Forelimb muscle (tissue), 1 donor: ENCODE results near the gene MIF4GD. TPM values are rescaled to one million over a fixed set of nuclear protein-coding genes. Genes with fewer than 3 reads are reported as not detected.

Source experiments
- DNase-seq: peaks from one replicate; pipeline ENCODE4 v3.0.0-alpha.2; 2013; ENCODE audit warnings: low read depth
- polyA plus RNA-seq: library from polyadenylated mRNA; unstranded; fragments of 120-200 nt; gene quantifications from one replicate; pipeline ENCODE4 v1.2.1, GENCODE V29; 2013; ENCODE audit not compliant: insufficient read length

The MIF4GD gene
- polyA plus RNA-seq, 1 donor: 15.1 TPM

DNA sequence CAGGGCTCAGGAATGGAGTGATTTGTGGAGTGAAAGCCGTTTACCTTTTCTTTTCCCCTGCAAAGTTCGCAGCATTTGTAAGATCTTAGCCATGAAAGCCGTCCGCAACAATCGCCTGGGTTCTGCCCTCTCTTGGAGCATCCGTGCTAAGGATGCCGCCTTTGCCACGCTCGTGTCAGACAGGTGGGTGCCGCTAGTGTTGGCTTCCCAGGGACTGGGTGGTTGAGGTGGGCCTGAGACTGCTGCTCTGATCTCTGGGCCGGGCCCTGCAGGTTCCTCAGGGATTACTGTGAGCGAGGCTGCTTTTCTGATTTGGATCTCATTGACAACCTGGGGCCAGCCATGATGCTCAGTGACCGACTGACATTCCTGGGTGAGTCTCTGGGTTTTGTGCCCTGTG lies 38.2 kb downstream of the MIF4GD start:
- DNase-seq: no peak

DNA sequence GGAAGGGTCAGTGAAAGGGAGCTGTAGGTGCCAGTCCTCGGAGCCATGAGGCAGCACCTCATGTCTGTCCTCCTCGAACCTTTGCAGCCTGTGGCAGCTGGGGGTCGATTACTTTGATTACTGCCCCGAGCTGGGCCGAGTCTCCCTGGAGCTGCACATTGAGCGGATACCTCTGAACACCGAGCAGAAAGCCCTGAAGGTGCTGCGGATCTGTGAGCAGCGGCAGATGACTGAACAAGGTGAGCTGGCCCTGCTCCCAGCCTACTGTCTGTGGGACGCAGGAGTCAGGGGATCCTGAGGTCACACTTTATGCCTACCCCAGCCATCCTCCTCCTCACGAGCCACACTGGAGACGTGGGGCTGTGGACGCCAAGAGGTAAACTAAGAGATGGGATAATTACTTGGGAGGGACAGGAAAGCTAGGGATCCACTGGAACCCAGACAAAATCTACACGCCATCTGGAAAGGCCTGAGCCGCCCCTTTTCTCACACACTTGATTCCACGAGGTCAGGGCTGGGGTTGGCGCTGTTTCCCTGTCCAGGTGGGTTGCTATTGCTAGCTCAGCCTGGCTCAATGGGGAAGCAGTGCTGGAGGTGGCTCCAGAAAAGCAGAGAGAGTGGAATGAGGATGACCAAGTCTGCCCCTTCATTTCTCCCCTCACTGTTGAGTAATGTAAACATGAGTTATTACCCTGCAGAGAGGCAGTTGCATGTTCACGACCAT lies 39.1 kb downstream of the MIF4GD start:
- no peak for DNase-seq

DNA sequence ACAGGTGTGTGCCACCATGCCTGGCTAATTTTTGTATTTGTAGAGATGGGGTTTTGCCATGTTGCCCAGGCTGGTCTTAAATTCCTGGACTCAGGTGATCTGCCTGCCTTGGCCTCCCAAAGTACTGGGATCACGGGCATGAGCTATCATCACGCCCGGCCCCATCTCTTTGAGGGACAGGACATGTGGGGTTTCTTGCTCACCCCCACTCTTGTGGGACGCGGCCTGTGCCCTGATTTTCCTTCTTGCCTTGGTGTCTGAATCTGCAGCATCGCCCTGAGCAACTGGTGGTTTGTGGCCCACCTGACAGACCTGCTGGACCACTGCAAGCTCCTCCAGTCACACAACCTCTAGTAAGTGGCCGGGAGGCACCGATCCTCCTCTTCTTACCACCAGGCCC lies 40.0 kb downstream of the MIF4GD start:
- no peak for DNase-seq

DNA sequence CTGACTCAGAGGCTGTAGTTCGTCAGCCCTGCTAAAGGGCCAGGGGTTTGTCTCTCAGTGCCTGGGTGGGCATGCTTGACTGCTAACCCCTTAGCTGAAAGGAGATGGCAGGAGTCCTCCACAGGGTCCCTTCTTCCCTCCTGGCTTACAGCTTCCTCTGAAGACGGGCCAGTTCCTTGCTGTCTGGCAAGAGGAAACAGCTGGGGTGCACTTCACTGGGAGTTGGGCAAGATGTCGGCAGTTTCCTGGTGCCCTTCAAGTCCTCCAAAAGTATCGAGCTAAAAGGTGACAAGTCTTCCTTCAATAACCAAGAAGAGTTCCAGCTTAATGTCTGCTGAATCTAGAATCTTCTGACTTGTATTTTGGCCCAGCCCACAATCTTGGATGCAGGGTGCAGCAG lies 42.2 kb downstream of the MIF4GD start:
- DNase-seq: no peak

DNA sequence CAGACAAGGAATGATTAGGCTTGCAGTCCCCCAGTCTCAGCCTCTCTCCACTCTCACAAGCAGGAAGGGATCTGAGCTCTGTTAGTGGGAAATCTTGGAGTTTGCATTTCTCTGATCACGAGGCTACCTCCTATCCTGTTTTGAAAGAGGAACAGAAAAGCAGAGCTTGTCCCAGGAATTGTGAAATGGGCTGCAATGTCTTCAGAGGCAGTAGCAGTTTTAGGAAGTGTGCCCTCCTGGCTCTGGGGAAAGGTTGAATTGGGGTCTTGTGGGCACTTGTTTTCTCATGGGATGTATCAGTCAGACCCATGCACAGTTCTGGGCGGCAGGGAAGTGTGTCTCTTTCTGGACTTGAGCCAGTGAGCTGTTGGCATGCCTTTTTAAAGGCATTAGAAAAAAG lies 42.7 kb downstream of the MIF4GD start:
- DNase-seq: no peak

DNA sequence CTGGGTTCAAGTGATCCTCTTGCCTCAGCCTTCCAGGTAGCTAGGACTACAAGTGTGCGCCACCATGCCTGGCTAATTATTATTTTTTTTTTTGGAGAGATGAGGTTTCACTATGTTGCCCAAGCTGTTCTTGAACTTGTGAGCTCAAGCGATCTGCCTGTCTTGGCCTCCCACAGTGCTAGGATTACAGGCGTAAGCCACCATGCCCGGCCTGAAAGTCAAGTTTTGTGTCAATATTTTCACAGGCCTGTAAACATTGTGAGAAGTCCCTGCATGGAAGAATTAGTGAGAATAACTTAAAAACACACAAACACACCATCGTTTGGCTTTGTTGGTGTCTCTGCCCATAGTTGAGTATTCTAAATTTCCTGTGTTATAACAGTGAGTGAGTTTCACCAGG lies 43.3 kb downstream of the MIF4GD start:
- no peak for DNase-seq

DNA sequence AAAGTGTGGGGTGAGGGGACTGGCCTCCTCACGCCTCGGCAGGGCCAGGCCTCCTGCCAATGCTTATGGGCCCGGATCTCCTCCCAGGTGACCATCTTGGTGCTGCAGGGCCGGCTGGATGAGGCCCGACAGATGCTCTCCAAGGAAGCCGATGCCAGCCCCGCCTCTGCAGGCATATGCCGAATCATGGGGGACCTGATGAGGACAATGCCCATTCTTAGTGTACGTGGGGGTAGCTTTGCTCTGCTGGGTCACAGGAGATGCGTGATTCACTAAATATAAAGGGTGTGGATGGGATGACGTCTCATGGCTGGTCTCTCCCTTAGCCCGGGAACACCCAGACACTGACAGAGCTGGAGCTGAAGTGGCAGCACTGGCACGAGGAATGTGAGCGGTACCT lies 46.0 kb downstream of the MIF4GD start:
- no peak for DNase-seq

DNA sequence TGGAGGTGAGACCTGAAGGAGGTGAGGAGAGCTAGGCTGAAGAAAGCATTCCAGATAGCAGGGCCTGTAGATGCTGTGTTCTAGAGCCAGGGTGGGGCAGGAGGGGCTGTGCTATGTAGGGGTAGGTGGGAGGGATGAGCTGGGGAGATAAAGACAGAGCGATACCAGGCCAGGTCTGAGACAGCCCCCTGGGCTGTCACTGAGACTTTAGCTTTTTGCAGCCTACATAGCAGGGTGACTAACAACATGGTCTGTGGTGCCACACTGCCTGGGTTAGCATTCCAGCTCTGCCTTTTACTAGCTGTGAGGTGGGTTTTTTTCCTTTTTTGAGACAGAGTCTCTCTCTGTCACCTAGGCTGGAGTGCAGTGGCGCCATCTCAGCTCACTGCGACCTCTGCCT lies 51.2 kb downstream of the MIF4GD start:
- DNase-seq: no peak

DNA sequence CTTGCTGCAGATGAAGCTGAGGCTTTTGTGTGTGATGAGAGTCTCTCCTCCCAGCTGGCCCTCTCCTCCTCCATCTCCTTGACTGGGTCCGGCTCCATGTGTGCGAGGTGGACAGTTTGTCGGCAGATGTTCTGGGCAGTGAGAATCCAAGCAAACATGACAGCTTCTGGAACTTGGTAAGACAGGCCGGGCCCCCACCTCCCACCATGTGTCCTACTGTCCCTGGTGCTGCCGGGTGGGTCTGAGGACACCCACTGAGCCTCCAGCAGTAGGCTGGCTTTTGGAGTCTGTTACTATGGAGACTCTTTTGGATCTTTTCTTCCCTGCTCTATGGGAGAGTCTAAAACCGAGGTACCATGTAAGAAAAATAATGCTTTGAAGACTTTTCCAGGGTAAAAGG lies 52.9 kb downstream of the MIF4GD start:
- DNase-seq: no peak

Other genes starting within 250 kb of the MIF4GD start
- gene ATP5PD, start 224.3 kb downstream of the MIF4GD start, polyA plus RNA-seq: 249 TPM
- gene KCTD2, start 224.0 kb downstream of the MIF4GD start, polyA plus RNA-seq: 20.5 TPM
- 6.9 TPM for gene SLC16A5, start 183.3 kb downstream of the MIF4GD start, polyA plus RNA-seq
- gene ARMC7, start 161.3 kb downstream of the MIF4GD start, polyA plus RNA-seq: 6.5 TPM
- 41.0 TPM for gene NT5C, start 139.5 kb downstream of the MIF4GD start, polyA plus RNA-seq
- 283 TPM for gene JPT1, start 116.7 kb downstream of the MIF4GD start, polyA plus RNA-seq
- 334 TPM for gene SUMO2, start 88.3 kb downstream of the MIF4GD start, polyA plus RNA-seq
- gene NUP85, start 65.6 kb downstream of the MIF4GD start, polyA plus RNA-seq: 34.4 TPM
- 29.9 TPM for gene GGA3, start 9.6 kb downstream of the MIF4GD start, polyA plus RNA-seq
- gene MRPS7, start 9.4 kb downstream of the MIF4GD start, polyA plus RNA-seq: 65.0 TPM
- gene SLC25A19, start 18.2 kb upstream of the MIF4GD start, polyA plus RNA-seq: 4.9 TPM
- 158 TPM for gene GRB2, start 134.4 kb upstream of the MIF4GD start, polyA plus RNA-seq
- 54.0 TPM for gene TMEM94, start 185.4 kb upstream of the MIF4GD start, polyA plus RNA-seq
- gene CASKIN2, start 244.3 kb upstream of the MIF4GD start, polyA plus RNA-seq: 20.1 TPM
- gene TSEN54, start 245.3 kb upstream of the MIF4GD start, polyA plus RNA-seq: 19.4 TPM